Measurements from ENCODE around the gene ZBTB7C.

DNA sequence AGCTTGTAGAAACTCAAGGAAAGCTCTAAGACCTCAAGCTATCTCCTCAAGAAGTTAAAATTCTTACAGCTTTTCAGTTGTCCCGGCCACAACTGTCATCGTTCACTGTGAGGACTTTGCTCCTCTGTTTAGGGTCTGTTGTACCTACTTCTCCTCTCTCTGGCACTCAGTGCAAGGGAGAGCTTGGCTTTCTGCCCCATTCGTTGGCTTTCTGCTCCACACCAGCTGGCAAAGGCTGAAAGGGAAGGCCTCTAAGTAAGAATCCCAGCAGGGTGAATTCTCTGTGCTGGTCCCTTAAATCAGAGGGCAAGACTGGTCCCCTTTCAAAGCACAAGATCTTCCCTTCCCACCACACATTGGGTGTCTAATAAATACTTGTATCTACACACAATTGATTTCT lies 17.3 kb downstream of the ZBTB7C start:
- TF ChIP-seq, protein P1, sequence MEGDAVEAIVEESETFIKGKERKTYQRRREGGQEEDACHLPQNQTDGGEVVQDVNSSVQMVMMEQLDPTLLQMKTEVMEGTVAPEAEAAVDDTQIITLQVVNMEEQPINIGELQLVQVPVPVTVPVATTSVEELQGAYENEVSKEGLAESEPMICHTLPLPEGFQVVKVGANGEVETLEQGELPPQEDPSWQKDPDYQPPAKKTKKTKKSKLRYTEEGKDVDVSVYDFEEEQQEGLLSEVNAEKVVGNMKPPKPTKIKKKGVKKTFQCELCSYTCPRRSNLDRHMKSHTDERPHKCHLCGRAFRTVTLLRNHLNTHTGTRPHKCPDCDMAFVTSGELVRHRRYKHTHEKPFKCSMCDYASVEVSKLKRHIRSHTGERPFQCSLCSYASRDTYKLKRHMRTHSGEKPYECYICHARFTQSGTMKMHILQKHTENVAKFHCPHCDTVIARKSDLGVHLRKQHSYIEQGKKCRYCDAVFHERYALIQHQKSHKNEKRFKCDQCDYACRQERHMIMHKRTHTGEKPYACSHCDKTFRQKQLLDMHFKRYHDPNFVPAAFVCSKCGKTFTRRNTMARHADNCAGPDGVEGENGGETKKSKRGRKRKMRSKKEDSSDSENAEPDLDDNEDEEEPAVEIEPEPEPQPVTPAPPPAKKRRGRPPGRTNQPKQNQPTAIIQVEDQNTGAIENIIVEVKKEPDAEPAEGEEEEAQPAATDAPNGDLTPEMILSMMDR (IDR thresholded peaks at IDR 0.05): no peak
- TF ChIP-seq EZH2phosphoT487 (IDR thresholded peaks at IDR 0.05) (no peak), EZH2 (IDR thresholded peaks at IDR 0.05) (no peak)
